ENCODE results near the gene GPR135. TPM values are rescaled to one million over a fixed set of nuclear protein-coding genes. Genes with fewer than 3 reads are reported as not detected.

GPR135 gene
- total RNA-seq, 4 donors from 2014 or later = 4.1 to 6.8 (median 5.1) TPM

GRCh38 chr14:59415836-59416602 lies 49.2 kb downstream of the GPR135 start:
- ATAC-seq (ENCODE audit: low FRiP score) = no peak
- no peak for TF ChIP-seq CTCF (IDR thresholded peaks at IDR 0.05)
- no peak for DNase-seq (ENCODE audit: low spot score)

Other genes with a start within 250 kb of the GPR135 start
- 10 to 100 TPM; 54.1 to 79.7 (median 75.6) TPM for gene L3HYPDH, start 19.0 kb upstream of the GPR135 start, total RNA-seq
- 10 to 100 TPM; 35.7 to 76.6 (median 58.8) TPM for gene JKAMP, start 19.1 kb upstream of the GPR135 start, total RNA-seq
- not detected for gene CCDC175, start 111.4 kb upstream of the GPR135 start, total RNA-seq

Measured in omental fat pad (tissue), 4 donors.